Astrocyte of the hippocampus (primary cell): Measurements from ENCODE around the gene RNF225.
"Not testable (repeated sequence)": the region's sequence is repeated elsewhere in the genome, so short reads cannot be mapped to it uniquely, and the experiment has no call there.

ENCODE experiments used
- DNase-seq: peaks from one replicate; pipeline ENCODE4 v3.0.0; 2011; ENCODE audit warnings: low read depth, low spot score

The RNF225 gene

DNA sequence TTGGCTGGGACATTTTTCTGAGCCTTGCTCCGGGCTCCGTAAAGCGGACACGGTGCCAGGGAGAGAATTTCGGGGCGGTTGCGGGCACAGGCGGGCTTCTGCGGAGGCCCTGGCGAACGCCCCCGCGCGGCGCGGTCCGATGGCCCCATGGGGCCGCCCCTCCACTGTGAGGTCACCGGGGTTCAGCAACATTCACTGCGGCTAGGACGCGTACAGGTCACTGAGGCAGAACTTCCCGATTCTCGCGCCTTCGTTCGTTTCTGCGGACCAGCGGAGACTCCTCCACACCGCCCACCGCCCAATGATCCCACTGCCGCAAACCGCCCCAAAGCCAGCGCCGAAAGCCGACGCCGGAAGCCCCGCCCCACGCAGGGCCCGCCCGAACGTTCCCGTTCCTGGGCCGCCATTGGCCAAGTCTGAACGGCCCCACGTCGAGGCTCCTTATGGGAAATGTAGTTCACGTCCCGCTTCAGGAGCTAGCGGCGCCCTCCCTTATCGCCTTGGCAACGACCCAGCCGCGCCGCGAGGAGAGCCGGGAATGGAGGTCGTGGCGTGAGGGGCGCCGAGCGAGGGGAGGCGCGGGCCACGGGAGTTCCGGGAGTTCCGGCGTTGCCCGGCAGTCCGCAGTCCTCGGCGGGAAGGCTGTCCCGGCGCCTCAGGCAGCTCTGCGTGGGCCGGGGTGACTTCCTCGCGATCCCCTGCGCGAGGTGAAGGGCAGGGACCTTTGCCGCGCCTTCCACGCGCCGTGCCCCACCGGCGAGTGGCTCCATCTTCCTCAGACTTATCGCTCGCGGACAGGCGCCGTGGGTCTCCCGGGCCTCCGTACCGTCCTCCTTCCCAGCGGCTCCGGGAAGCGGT is 12.9 kb downstream of the RNF225 start, which contains the start of gene ZNF584:
Gene ZNF584, plus strand, starts transcription at position 498 of the 858 bp plus-strand sequence. CDS start 499 bp downstream, outside the sequence.
- peak; percentile 97 for DNase-seq

GRCh38 chr19:58409010-58409790 is 13.7 kb downstream of the RNF225 start:
- peak; percentile 49 for DNase-seq

DNA sequence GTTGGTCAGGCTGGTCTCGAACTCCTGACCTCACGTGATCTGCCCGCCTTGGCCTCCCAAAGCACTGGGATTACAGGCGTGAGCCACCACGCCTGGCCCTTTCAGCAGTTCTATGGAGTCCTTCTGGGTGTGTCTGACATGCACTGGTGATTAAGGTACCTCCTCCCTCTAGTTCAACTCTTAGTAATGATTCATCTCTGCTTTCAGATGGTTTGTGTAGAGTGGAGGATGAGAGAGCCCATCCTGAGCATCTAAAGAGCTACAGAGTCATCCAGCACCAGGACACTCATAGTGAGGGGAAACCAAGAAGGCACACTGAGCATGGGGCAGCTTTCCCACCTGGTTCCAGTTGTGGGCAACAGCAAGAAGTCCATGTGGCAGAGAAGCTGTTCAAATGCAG is 21.1 kb downstream of the RNF225 start:
- no peak for DNase-seq

GRCh38 chr19:58417071-58417470 is 21.6 kb downstream of the RNF225 start:
- DNase-seq, result no peak

- DNase-seq, result no peak
Observed at GRCh38 chr19:58428617-58429016, 33.2 kb downstream of the RNF225 start.

GRCh38 chr19:58429745-58430144 is 34.3 kb downstream of the RNF225 start:
- no peak for DNase-seq

- DNase-seq, result no peak
Observed at GRCh38 chr19:58434217-58434616, 38.8 kb downstream of the RNF225 start.

- DNase-seq, result peak; percentile 100
Observed at GRCh38 chr19:58439576-58440554, 44.4 kb downstream of the RNF225 start, which contains the start of gene ZNF132. TSS of gene ZNF132 (minus strand) at chr19:58440153. CDS start at chr19:58439821, 332 bp downstream.

DNA sequence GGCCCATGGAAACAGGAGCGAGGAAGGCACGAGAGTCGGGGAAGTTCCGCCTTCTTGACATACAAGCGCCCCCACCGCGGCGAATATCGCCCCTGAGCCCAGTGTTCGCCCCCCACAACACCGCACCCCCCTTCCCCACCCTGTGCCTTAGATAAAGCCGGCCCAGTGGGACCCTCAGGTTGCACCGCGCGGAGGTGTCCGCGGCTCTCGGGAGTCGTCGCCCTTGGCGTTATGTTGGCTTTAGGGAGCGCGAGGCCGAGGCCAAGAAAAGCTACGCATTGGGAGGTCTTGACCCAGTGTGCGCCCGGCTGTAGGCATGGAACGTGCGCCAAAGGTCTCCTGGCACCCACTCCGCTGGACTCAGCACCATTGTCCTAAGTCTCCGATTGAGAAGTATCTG is 45.1 kb downstream of the RNF225 start:
- DNase-seq, result no peak

DNA sequence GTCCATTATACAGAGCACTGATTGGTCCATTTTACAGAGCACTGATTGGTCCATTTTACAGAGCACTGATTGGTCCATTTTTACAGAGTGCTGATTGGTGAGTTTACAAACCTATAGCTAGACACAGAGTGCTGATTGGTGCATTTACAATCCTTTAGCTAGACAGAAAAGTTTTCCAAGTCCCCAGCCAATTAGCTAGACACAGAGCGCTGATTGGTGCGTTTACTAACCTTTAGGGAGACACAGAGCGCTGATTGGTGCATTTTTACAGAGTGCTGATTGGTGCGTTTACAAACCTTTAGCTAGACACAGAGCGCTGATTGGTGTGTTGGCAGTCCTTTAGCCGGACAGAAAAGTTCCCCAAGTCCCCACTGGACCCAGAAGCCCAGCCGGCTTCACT is 47.5 kb downstream of the RNF225 start:
- not testable (repeated sequence) for DNase-seq
